HEK293 (cell line): ENCODE results near the gene CSF2.

Source experiments
- CTCF ChIA-PET: fragments of 350-600 bp; formaldehyde crosslinking; extraction: SDS; loops from one replicate; lab custom pipeline; 2021; ENCODE audit warnings: antibody characterized with exemption; lab: Yijun Ruan, JAX
- POLR2A ChIA-PET: fragments of 300-600 bp; formaldehyde crosslinking; extraction: SDS; loops from one replicate; lab custom pipeline; 2020; ENCODE audit warnings: antibody characterized with exemption, inconsistent platforms; lab: Yijun Ruan, JAX
- H3K27ac ChIP-seq: fragments of 200-500 bp; sonication (Bioruptor generic); 2 replicates; pipeline ENCODE4 v1.5.1; 2014; ENCODE audit warnings: low read depth, low read length, control low read depth, inconsistent platforms; ENCODE audit errors: extremely low read depth
- H3K36me3 ChIP-seq, 2 experiments: fragments of 200-500 bp in 1 of 2; sonication (Bioruptor generic) in 1 of 2; 1 replicate in 1 of 2; 2 replicates in 1 of 2; pipeline ENCODE4 v1.5.1; 2014 to 2017; ENCODE audit warnings: inconsistent platforms in 2 of 2, low read length in 2 of 2; ENCODE audit not compliant: control insufficient read depth in 2 of 2, insufficient read depth in 1 of 2
- H3K4me1 ChIP-seq: fragments of 200-500 bp; sonication (Bioruptor generic); 2 replicates; pipeline ENCODE4 v1.5.1; 2014; ENCODE audit warnings: mild to moderate bottlenecking, low read length, inconsistent platforms; ENCODE audit not compliant: control insufficient read depth, insufficient read depth
- H3K4me3 ChIP-seq: 2 replicates; pipeline ENCODE4 v1.5.1; 2011; ENCODE audit warnings: low read depth, mild to moderate bottlenecking, control low read depth, low read length, moderate library complexity
- H3K9me3 ChIP-seq: fragments of 200-500 bp; sonication (Bioruptor generic); 2 replicates; pipeline ENCODE4 v1.5.1; 2014; ENCODE audit warnings: low read depth, low read length, inconsistent platforms; ENCODE audit not compliant: control insufficient read depth, insufficient read depth
- AEBP2 ChIP-seq: fragments of 450-650 bp; formaldehyde crosslinking; IDR thresholded peaks from 2 replicates; pipeline ENCODE4 v1.5.1; 2016; ENCODE audit warnings: missing biosample characterization, missing genetic modification characterization, borderline replicate concordance
- BCL11A ChIP-seq: fragments of 450-650 bp; formaldehyde crosslinking; IDR thresholded peaks from 2 replicates; pipeline ENCODE4 v1.5.1; 2016; ENCODE audit warnings: low read depth, missing biosample characterization, missing genetic modification characterization
- REPIN1 ChIP-seq: fragments of 450-650 bp; formaldehyde crosslinking; IDR thresholded peaks from 2 replicates; pipeline ENCODE4 v1.5.1; 2017; ENCODE audit warnings: missing biosample characterization, missing genetic modification characterization, low read depth
- SCRT1 ChIP-seq: fragments of 450-650 bp; formaldehyde crosslinking; IDR thresholded peaks from 2 replicates; pipeline ENCODE4 v1.5.1; 2016; ENCODE audit warnings: missing biosample characterization, missing genetic modification characterization, borderline replicate concordance
- ZBTB21 ChIP-seq: fragments of 450-650 bp; formaldehyde crosslinking; IDR thresholded peaks from 2 replicates; pipeline ENCODE4 v1.5.1; 2017; ENCODE audit warnings: missing biosample characterization, missing genetic modification characterization
- ZBTB8A ChIP-seq: fragments of 450-650 bp; formaldehyde crosslinking; IDR thresholded peaks from 2 replicates; pipeline ENCODE4 v1.5.1; 2016; ENCODE audit warnings: missing biosample characterization, missing genetic modification characterization
- ZFHX2 ChIP-seq: fragments of 450-650 bp; formaldehyde crosslinking; conservative IDR thresholded peaks from 2 replicates; pipeline ENCODE4 v1.5.1; 2016; ENCODE audit warnings: missing biosample characterization, missing genetic modification characterization
- ZNF221 ChIP-seq: fragments of 450-650 bp; formaldehyde crosslinking; IDR thresholded peaks from 2 replicates; pipeline ENCODE4 v1.5.1; 2017; ENCODE audit warnings: missing biosample characterization, missing genetic modification characterization, borderline replicate concordance
- ZNF223 ChIP-seq: fragments of 450-650 bp; formaldehyde crosslinking; IDR thresholded peaks from 2 replicates; pipeline ENCODE4 v1.5.1; 2016; ENCODE audit warnings: missing biosample characterization, missing genetic modification characterization
- ZNF24 ChIP-seq: fragments of 450-650 bp; formaldehyde crosslinking; IDR thresholded peaks from 2 replicates; pipeline ENCODE4 v1.5.1; 2016; ENCODE audit warnings: missing biosample characterization, missing genetic modification characterization
- ZNF26 ChIP-seq: fragments of 450-650 bp; formaldehyde crosslinking; IDR thresholded peaks from 2 replicates; pipeline ENCODE4 v1.5.1; 2016; ENCODE audit warnings: missing biosample characterization, missing genetic modification characterization
- ZNF292 ChIP-seq: fragments of 450-650 bp; formaldehyde crosslinking; IDR thresholded peaks from 2 replicates; pipeline ENCODE4 v1.5.1; 2016; ENCODE audit warnings: low read depth, missing biosample characterization, missing genetic modification characterization, borderline replicate concordance
- ZNF354C ChIP-seq: fragments of 450-650 bp; formaldehyde crosslinking; IDR thresholded peaks from 2 replicates; pipeline ENCODE4 v1.5.1; 2016; ENCODE audit warnings: missing biosample characterization, missing genetic modification characterization, low read depth, borderline replicate concordance
- ZNF501 ChIP-seq: fragments of 450-650 bp; formaldehyde crosslinking; IDR thresholded peaks from 2 replicates; pipeline ENCODE4 v1.5.1; 2016; ENCODE audit warnings: missing biosample characterization, missing genetic modification characterization
- ZNF560 ChIP-seq: fragments of 450-650 bp; formaldehyde crosslinking; IDR thresholded peaks from 2 replicates; pipeline ENCODE4 v1.5.1; 2017; ENCODE audit warnings: missing biosample characterization, missing genetic modification characterization, borderline replicate concordance
- ZNF830 ChIP-seq: fragments of 450-650 bp; IDR thresholded peaks from 2 replicates; pipeline ENCODE4 v1.5.0; 2018; ENCODE audit warnings: missing biosample characterization, missing genetic modification characterization, low read depth, mild to moderate bottlenecking, moderate library complexity
- TF ChIP-seq, protein P1 (sequence below): fragments of 450-650 bp; formaldehyde crosslinking; IDR thresholded peaks from 2 replicates; pipeline ENCODE4 v1.5.1; 2016; ENCODE audit warnings: missing biosample characterization, missing genetic modification characterization, borderline replicate concordance
- TF ChIP-seq, protein P2 (sequence below): fragments of 450-650 bp; formaldehyde crosslinking; IDR thresholded peaks from 2 replicates; pipeline ENCODE4 v1.5.1; 2016; ENCODE audit warnings: missing biosample characterization, missing genetic modification characterization

CSF2 gene

DNA sequence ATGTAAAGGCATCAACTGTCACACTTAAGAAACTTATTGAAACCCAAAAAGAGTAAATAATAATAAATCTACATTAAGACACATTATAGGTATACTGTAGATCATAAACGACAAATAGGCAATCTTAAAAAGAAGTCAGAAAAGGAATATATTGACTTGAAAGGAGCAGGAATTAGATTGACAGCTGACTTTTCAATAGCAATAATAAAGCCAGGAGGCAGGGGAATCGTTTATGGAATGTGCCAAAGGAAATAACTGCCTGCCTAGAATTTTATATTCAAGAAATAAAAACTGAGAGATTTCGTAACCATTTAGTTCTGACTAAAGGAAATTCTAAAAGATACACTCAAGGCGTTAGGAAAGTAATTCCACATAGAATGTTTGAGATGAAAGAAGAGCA, 40.5 kb upstream of the CSF2 start:
- Histone ChIP-seq H3K9me3 (no peaks in the 10 kb centered on the region), H3K36me3 (no peaks in the 10 kb centered on the region), H3K4me1 (no peaks in the 10 kb centered on the region), H3K4me3 (no peak overlapping the region), H3K27ac (no peak overlapping the region)
- TF ChIP-seq BCL11A (tag by site-specific recombination): no peak
- TF ChIP-seq ZBTB21 (tag by site-specific recombination): no peak
- TF ChIP-seq AEBP2 (tag by site-specific recombination): no peak
- no peak for TF ChIP-seq ZNF221 (tag by site-specific recombination)
- TF ChIP-seq ZNF223 (tag by site-specific recombination): no peak
- TF ChIP-seq ZBTB8A (tag by site-specific recombination): no peak
- TF ChIP-seq SCRT1 (tag by site-specific recombination): no peak
- TF ChIP-seq ZNF830 (tag by site-specific recombination): no peak
- no peak for TF ChIP-seq ZNF560 (tag by site-specific recombination)
- no peak for TF ChIP-seq ZFHX2 (tag by site-specific recombination)
- TF ChIP-seq, protein P1, sequence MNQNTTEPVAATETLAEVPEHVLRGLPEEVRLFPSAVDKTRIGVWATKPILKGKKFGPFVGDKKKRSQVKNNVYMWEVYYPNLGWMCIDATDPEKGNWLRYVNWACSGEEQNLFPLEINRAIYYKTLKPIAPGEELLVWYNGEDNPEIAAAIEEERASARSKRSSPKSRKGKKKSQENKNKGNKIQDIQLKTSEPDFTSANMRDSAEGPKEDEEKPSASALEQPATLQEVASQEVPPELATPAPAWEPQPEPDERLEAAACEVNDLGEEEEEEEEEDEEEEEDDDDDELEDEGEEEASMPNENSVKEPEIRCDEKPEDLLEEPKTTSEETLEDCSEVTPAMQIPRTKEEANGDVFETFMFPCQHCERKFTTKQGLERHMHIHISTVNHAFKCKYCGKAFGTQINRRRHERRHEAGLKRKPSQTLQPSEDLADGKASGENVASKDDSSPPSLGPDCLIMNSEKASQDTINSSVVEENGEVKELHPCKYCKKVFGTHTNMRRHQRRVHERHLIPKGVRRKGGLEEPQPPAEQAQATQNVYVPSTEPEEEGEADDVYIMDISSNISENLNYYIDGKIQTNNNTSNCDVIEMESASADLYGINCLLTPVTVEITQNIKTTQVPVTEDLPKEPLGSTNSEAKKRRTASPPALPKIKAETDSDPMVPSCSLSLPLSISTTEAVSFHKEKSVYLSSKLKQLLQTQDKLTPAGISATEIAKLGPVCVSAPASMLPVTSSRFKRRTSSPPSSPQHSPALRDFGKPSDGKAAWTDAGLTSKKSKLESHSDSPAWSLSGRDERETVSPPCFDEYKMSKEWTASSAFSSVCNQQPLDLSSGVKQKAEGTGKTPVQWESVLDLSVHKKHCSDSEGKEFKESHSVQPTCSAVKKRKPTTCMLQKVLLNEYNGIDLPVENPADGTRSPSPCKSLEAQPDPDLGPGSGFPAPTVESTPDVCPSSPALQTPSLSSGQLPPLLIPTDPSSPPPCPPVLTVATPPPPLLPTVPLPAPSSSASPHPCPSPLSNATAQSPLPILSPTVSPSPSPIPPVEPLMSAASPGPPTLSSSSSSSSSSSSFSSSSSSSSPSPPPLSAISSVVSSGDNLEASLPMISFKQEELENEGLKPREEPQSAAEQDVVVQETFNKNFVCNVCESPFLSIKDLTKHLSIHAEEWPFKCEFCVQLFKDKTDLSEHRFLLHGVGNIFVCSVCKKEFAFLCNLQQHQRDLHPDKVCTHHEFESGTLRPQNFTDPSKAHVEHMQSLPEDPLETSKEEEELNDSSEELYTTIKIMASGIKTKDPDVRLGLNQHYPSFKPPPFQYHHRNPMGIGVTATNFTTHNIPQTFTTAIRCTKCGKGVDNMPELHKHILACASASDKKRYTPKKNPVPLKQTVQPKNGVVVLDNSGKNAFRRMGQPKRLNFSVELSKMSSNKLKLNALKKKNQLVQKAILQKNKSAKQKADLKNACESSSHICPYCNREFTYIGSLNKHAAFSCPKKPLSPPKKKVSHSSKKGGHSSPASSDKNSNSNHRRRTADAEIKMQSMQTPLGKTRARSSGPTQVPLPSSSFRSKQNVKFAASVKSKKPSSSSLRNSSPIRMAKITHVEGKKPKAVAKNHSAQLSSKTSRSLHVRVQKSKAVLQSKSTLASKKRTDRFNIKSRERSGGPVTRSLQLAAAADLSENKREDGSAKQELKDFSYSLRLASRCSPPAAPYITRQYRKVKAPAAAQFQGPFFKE: no peak
- ChIA-PET POLR2A (no interaction called here), CTCF (no interaction called here)

DNA sequence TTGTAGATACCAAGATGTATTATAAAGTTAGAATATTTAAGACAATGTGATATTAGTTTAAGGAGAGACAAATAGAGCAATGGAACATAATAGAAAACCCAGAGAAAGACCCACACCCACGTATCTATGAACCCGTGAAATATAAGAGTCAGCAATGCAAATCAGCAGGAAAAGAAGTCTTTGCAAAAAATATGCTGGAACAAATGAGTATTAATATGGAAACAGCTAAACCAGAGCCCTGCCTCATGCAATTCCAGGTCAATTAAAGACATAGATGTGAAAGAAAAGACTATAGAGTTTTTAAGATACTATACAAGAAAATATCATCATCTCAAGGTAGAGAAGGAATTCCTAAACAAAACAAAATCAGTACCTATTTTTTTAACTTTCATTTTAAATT, 36.2 kb upstream of the CSF2 start:
- TF ChIP-seq ZNF292 (tag by site-specific recombination): no peak
- TF ChIP-seq REPIN1: no peak
- no peak for TF ChIP-seq ZNF26 (tag by site-specific recombination)
- TF ChIP-seq ZNF24 (tag by site-specific recombination): no peak
- TF ChIP-seq, protein P2, sequence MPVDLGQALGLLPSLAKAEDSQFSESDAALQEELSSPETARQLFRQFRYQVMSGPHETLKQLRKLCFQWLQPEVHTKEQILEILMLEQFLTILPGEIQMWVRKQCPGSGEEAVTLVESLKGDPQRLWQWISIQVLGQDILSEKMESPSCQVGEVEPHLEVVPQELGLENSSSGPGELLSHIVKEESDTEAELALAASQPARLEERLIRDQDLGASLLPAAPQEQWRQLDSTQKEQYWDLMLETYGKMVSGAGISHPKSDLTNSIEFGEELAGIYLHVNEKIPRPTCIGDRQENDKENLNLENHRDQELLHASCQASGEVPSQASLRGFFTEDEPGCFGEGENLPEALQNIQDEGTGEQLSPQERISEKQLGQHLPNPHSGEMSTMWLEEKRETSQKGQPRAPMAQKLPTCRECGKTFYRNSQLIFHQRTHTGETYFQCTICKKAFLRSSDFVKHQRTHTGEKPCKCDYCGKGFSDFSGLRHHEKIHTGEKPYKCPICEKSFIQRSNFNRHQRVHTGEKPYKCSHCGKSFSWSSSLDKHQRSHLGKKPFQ (tag by site-specific recombination): no peak
- TF ChIP-seq ZNF354C (tag by site-specific recombination): no peak
- TF ChIP-seq ZNF501 (tag by site-specific recombination): no peak
- Histone ChIP-seq H3K4me3 (no peak overlapping the region), H3K27ac (no peak overlapping the region), H3K9me3 (no peaks in the 10 kb centered on the region), H3K36me3 (no peaks in the 10 kb centered on the region), H3K4me1 (no peaks in the 10 kb centered on the region)
- ChIA-PET CTCF (interaction anchor here (0.7 to 0.8 kb wide), 2 partner anchors 497 to 1895 kb away, joined by 3 read pairs; no protein-coding TSS in a partner anchor), POLR2A (no interaction called here)
